Keratinocyte (primary cell): ENCODE results near the gene MGAT4A. TPM values are rescaled to one million over a fixed set of nuclear protein-coding genes. Genes with fewer than 3 reads are reported as not detected.

Experiments
- DNase-seq: peaks from one replicate; pipeline ENCODE4 v3.0.0-alpha.2; 2011; ENCODE audit warnings: low read depth, missing footprints, low spot score
- FAIRE-seq: peaks from 2 replicates; lab custom pipeline; 2011; peaks lifted over from hg19 to GRCh38; lab: Jason Lieb, UNC
- H2AFZ ChIP-seq: 2 replicates; pipeline ENCODE4 v1.6.0; 2012; ENCODE audit warnings: low read length, control low read depth, inconsistent platforms; ENCODE audit not compliant: control insufficient read depth
- H3K27ac ChIP-seq: 2 replicates; pipeline ENCODE4 v1.5.1; 2011; ENCODE audit warnings: low read length; ENCODE audit not compliant: control insufficient read depth, insufficient read depth
- H3K27me3 ChIP-seq: 3 replicates; pipeline ENCODE4 v1.6.0; 2011; ENCODE audit warnings: low read length; ENCODE audit not compliant: control insufficient read depth, insufficient read depth; ENCODE audit errors: extremely low read depth
- H3K36me3 ChIP-seq, 2 experiments: 2 replicates in 1 of 2; 3 replicates in 1 of 2; pipeline ENCODE4 v1.5.1; 2011; ENCODE audit warnings: low read length in 2 of 2, mild to moderate bottlenecking in 1 of 2; ENCODE audit not compliant: control insufficient read depth in 2 of 2, insufficient read depth in 2 of 2; ENCODE audit errors: extremely low read depth in 1 of 2
- H3K4me1 ChIP-seq: 3 replicates; pipeline ENCODE4 v1.5.1; 2011; ENCODE audit warnings: low read length; ENCODE audit not compliant: control insufficient read depth, insufficient read depth; ENCODE audit errors: extremely low read depth
- H3K4me2 ChIP-seq: 3 replicates; pipeline ENCODE4 v1.6.0; 2011; ENCODE audit warnings: low read depth, low read length; ENCODE audit not compliant: control insufficient read depth, insufficient read depth; ENCODE audit errors: extremely low read depth
- H3K4me3 ChIP-seq, 3 experiments: fragments of 200-600 bp in 1 of 3; sonication (generic) in 1 of 3; 2 replicates in 2 of 3; 3 replicates in 1 of 3; pipeline ENCODE4 v1.5.1; 2011 to 2016; ENCODE audit warnings: low read length in 3 of 3, mild to moderate bottlenecking in 3 of 3, control low read depth in 2 of 3, inconsistent platforms in 1 of 3, low read depth in 1 of 3, mixed read lengths in 1 of 3, mixed run types in 1 of 3, moderate library complexity in 1 of 3; ENCODE audit not compliant: control insufficient read depth in 2 of 3, insufficient read depth in 2 of 3; ENCODE audit errors: extremely low read depth in 1 of 3
- H3K79me2 ChIP-seq: 2 replicates; pipeline ENCODE4 v1.6.0; 2012; ENCODE audit warnings: low read length; ENCODE audit not compliant: control insufficient read depth, insufficient read depth
- H3K9ac ChIP-seq: 3 replicates; pipeline ENCODE4 v1.6.0; 2011; ENCODE audit warnings: low read length; ENCODE audit not compliant: control insufficient read depth, insufficient read depth; ENCODE audit errors: extremely low read depth
- H3K9me1 ChIP-seq: 3 replicates; pipeline ENCODE4 v1.6.0; 2011; ENCODE audit warnings: low read length; ENCODE audit not compliant: control insufficient read depth, insufficient read depth; ENCODE audit errors: extremely low read depth
- H3K9me3 ChIP-seq: 2 replicates; pipeline ENCODE4 v1.5.1; 2012; ENCODE audit warnings: low read depth, low read length; ENCODE audit not compliant: control insufficient read depth
- H4K20me1 ChIP-seq: 3 replicates; pipeline ENCODE4 v1.6.0; 2011; ENCODE audit warnings: low read length; ENCODE audit not compliant: control insufficient read depth, insufficient read depth; ENCODE audit errors: extremely low read depth
- CTCF ChIP-seq, 3 experiments: IDR thresholded peaks in 1 of 3; conservative IDR thresholded peaks in 1 of 3; optimal IDR thresholded peaks in 1 of 3; 2 replicates in 2 of 3; 3 replicates in 1 of 3; pipeline versions ENCODE3 to v1.5.1; 2011; ENCODE audit warnings: low read length in 3 of 3, mild to moderate bottlenecking in 3 of 3, moderate library complexity in 2 of 3, control low read depth in 1 of 3, inconsistent platforms in 1 of 3; ENCODE audit not compliant: insufficient read depth in 2 of 3; ENCODE audit errors: extremely low read depth in 1 of 3
- EZH2 ChIP-seq: IDR thresholded peaks from one replicate; pipeline ENCODE4 v1.6.1; 2012; ENCODE audit warnings: inconsistent platforms, mild to moderate bottlenecking, low read length, moderate library complexity
- dilution Hi-C: fragments of 300-500 bp; cut with MboI; formaldehyde crosslinking; loops from one replicate; pipeline ENCODE4 v1.7.0; 2020; ENCODE audit warnings: low sequenced_read_pairs; ENCODE audit not compliant: extremely low pct_ligation_motif_present
- polyA plus RNA-seq, 5 experiments: library from polyadenylated mRNA; depleted of rRNA in 3 of 5; stranded (reverse) in 3 of 5; stranded (forward) in 1 of 5; unstranded in 1 of 5; fragments of >200 nt; gene quantifications; 1 replicate in 1 of 5; 2 replicates in 3 of 5; 3 replicates in 1 of 5; pipeline versions ENCODE4 v1.2.1 to v1.2.3, GENCODE V29; 2011 to 2012; ENCODE audit warnings: missing spikeins in 2 of 5, low read depth in 1 of 5, low replicate concordance in 1 of 5

MGAT4A gene
- polyA plus RNA-seq, 1 donor (not counting 4 experiments of a cell fraction or from before 2014, with no cell fraction given), result 0.81 TPM

- TF ChIP-seq EZH2 (no peak), CTCF (optimal IDR thresholded peaks at IDR 0.05 in 1 of 3, IDR thresholded peaks at IDR 0.05 in 1 of 3, conservative IDR thresholded peaks at IDR 0.05 in 1 of 3; ENCODE audit: extremely low read depth in 1 of 3, insufficient read depth in 2 of 3, low read length in 3 of 3) (no peak)
- peaks cover 16% of the 10 kb centered on the region for H3K4me1 ChIP-seq
- H3K4me3 ChIP-seq, result no peak overlapping the region
- H3K79me2 ChIP-seq, result no peaks in the 10 kb centered on the region
- H3K9me3 ChIP-seq, result no peaks in the 10 kb centered on the region
- dilution Hi-C loops, result no loop called here
- FAIRE-seq (no peak), DNase-seq (no peak)
- H2AFZ ChIP-seq, result no peak overlapping the region
- H3K27me3 ChIP-seq, result no peaks in the 10 kb centered on the region
- H3K9ac ChIP-seq, result no peak overlapping the region
- no peaks in the 10 kb centered on the region for H4K20me1 ChIP-seq
- peaks cover 8 to 11% of the 10 kb centered on the region in 2 experiments for H3K36me3 ChIP-seq
- H3K27ac ChIP-seq, result no peak overlapping the region
- no peak overlapping the region for H3K4me2 ChIP-seq
- peaks cover 4% of the 10 kb centered on the region for H3K9me1 ChIP-seq
Measured at GRCh38 chr2:98571796-98572195, 159.1 kb downstream of the MGAT4A start.

GRCh38 chr2:98571121-98571701 is 159.7 kb downstream of the MGAT4A start:
- Histone ChIP-seq H3K4me1 (peaks cover 16% of the 10 kb centered on the region), H4K20me1 (no peaks in the 10 kb centered on the region), H2AFZ (no peak overlapping the region), H3K27me3 (no peaks in the 10 kb centered on the region), H3K79me2 (no peaks in the 10 kb centered on the region), H3K27ac (no peak overlapping the region), H3K4me3 (no peak overlapping the region), H3K9me1 (peaks cover 4% of the 10 kb centered on the region), H3K36me3 (peaks cover 10 to 11% of the 10 kb centered on the region in 2 experiments), H3K9ac (no peak overlapping the region), H3K9me3 (no peaks in the 10 kb centered on the region), H3K4me2 (no peak overlapping the region)
- FAIRE-seq (no peak), DNase-seq (no peak)
- dilution Hi-C loops, result no loop called here
- TF ChIP-seq EZH2, result no peak
- no peak for TF ChIP-seq CTCF (optimal IDR thresholded peaks at IDR 0.05 in 1 of 3, IDR thresholded peaks at IDR 0.05 in 1 of 3, conservative IDR thresholded peaks at IDR 0.05 in 1 of 3; ENCODE audit: extremely low read depth in 1 of 3, insufficient read depth in 2 of 3, low read length in 3 of 3)
